H1 (cell line): ENCODE results near the gene NSL1. TPM values are rescaled to one million over a fixed set of nuclear protein-coding genes. Genes with fewer than 3 reads are reported as not detected.
"Not testable (repeated sequence)": the region's sequence is repeated elsewhere in the genome, so short reads cannot be mapped to it uniquely, and the experiment has no call there.

Source experiments
- CTCF ChIA-PET: fragments of 300-600 bp; sonication (Branson Sonifier 250); formaldehyde crosslinking; loops from one replicate; lab custom pipeline; 2021; ENCODE audit not compliant: partially characterized antibody; lab: Charles Lee
- POLR2A ChIA-PET: fragments of 300-600 bp; sonication (Branson Sonifier 250); formaldehyde crosslinking; loops from one replicate; lab custom pipeline; 2021; ENCODE audit warnings: inconsistent platforms; ENCODE audit not compliant: partially characterized antibody; lab: Charles Lee
- DNase-seq, 2 experiments: peaks; one replicate each; pipeline versions ENCODE4 v3.0.0 to v3.0.0-alpha.2; 2010 to 2022; ENCODE audit warnings: low spot score in 2 of 2, low read depth in 1 of 2, mixed read lengths in 1 of 2
- FAIRE-seq: peaks from 2 replicates; lab custom pipeline; 2011; peaks lifted over from hg19 to GRCh38; lab: Jason Lieb, UNC
- H2AFZ ChIP-seq: 2 replicates; pipeline ENCODE4 v1.8.1; 2012; ENCODE audit warnings: low read length, inconsistent platforms
- H2AK5ac ChIP-seq: 2 replicates; pipeline ENCODE4 v1.6.1; 2013; ENCODE audit warnings: low read depth, low read length
- H2BK120ac ChIP-seq: replicated peaks from 2 replicates; pipeline ENCODE3; 2013; ENCODE audit warnings: low read depth, low read length, inconsistent platforms
- H2BK12ac ChIP-seq: 2 replicates; pipeline ENCODE4 v1.6.1; 2013; ENCODE audit warnings: low read depth, low read length
- H2BK15ac ChIP-seq: 2 replicates; pipeline ENCODE4 v1.6.1; 2013; ENCODE audit warnings: low read length
- H2BK20ac ChIP-seq: 2 replicates; pipeline ENCODE4 v1.6.1; 2013; ENCODE audit warnings: low read length
- H2BK5ac ChIP-seq: 2 replicates; pipeline ENCODE4 v1.6.1; 2013; ENCODE audit warnings: low read depth, low read length
- H3K14ac ChIP-seq: 2 replicates; pipeline ENCODE4 v1.6.1; 2013; ENCODE audit warnings: inconsistent platforms; ENCODE audit not compliant: insufficient read length
- H3K18ac ChIP-seq: 2 replicates; pipeline ENCODE4 v1.6.1; 2013; ENCODE audit warnings: low read length; ENCODE audit errors: extremely low read depth
- H3K23ac ChIP-seq: 2 replicates; pipeline ENCODE4 v1.6.1; 2013; ENCODE audit warnings: inconsistent platforms; ENCODE audit not compliant: insufficient read length
- H3K23me2 ChIP-seq: 2 replicates; pipeline ENCODE4 v1.6.1; 2013; ENCODE audit warnings: low read depth, low read length
- H3K27ac ChIP-seq: 2 replicates; pipeline ENCODE4 v1.6.1; 2011; ENCODE audit warnings: low read depth, low read length, inconsistent platforms
- H3K27me3 ChIP-seq, 4 experiments: replicated peaks in 1 of 4; 1 replicate in 1 of 4; 2 replicates in 3 of 4; pipeline versions ENCODE4 v1.6.1 to v1.8.1; 2011 to 2013; ENCODE audit warnings: low read length in 3 of 4, mild to moderate bottlenecking in 3 of 4, inconsistent platforms in 2 of 4, mixed read lengths in 2 of 4, moderate library complexity in 1 of 4; ENCODE audit not compliant: control insufficient read depth in 3 of 4, insufficient read depth in 3 of 4; ENCODE audit errors: extremely low read depth in 1 of 4
- H3K36me3 ChIP-seq, 4 experiments: 2 replicates each; pipeline versions ENCODE4 v1.6.1 to v1.8.1; 2011 to 2013; ENCODE audit warnings: mild to moderate bottlenecking in 4 of 4, low read length in 3 of 4, moderate library complexity in 2 of 4, control low read depth in 1 of 4, inconsistent platforms in 1 of 4; ENCODE audit not compliant: insufficient read depth in 4 of 4, control insufficient read depth in 2 of 4
- H3K4ac ChIP-seq: replicated peaks from 2 replicates; pipeline ENCODE3; 2013; ENCODE audit warnings: low read length, low read depth, mixed read lengths, inconsistent platforms; ENCODE audit not compliant: insufficient read length
- H3K4me1 ChIP-seq, 4 experiments: replicated peaks in 1 of 4; 1 replicate in 1 of 4; 2 replicates in 3 of 4; pipeline versions ENCODE4 v1.6.1 to v1.8.1; 2011 to 2013; ENCODE audit warnings: low read length in 3 of 4, inconsistent platforms in 2 of 4, mixed read lengths in 1 of 4; ENCODE audit not compliant: insufficient read depth in 4 of 4, control insufficient read depth in 3 of 4
- H3K4me2 ChIP-seq, 2 experiments: 2 replicates each; pipeline versions ENCODE4 v1.6.1 to v1.8.1; 2011 to 2013; ENCODE audit warnings: low read depth in 2 of 2, low read length in 2 of 2, control low read depth in 1 of 2, inconsistent platforms in 1 of 2, mild to moderate bottlenecking in 1 of 2; ENCODE audit not compliant: insufficient read depth in 1 of 2
- H3K4me3 ChIP-seq, 4 experiments: fragments of 200-600, 300-600 bp in 1 of 4; sonication (generic), shearing (Covaris generic), sonication (Bioruptor Twin) in 1 of 4; 2 replicates each; pipeline versions ENCODE4 v1.5.1 to v1.8.1; 2011 to 2016; ENCODE audit warnings: low read length in 4 of 4, low read depth in 3 of 4, control low read depth in 2 of 4, inconsistent platforms in 2 of 4, mild to moderate bottlenecking in 2 of 4, mixed read lengths in 1 of 4, moderate library complexity in 1 of 4; ENCODE audit not compliant: insufficient read depth in 2 of 4; ENCODE audit errors: extremely low read depth in 1 of 4
- H3K56ac ChIP-seq: replicated peaks from 2 replicates; pipeline ENCODE3; 2013; ENCODE audit warnings: low read depth, mild to moderate bottlenecking, mixed read lengths, low read length, inconsistent platforms; ENCODE audit not compliant: insufficient read length
- H3K79me1 ChIP-seq: 2 replicates; pipeline ENCODE4 v1.6.1; 2013; ENCODE audit warnings: low read depth, low read length, control low read depth
- H3K79me2 ChIP-seq, 2 experiments: 2 replicates each; pipeline versions ENCODE4 v1.6.1 to v1.8.1; 2012 to 2013; ENCODE audit warnings: low read length in 2 of 2, mild to moderate bottlenecking in 2 of 2, inconsistent platforms in 1 of 2; ENCODE audit not compliant: insufficient read depth in 2 of 2, control insufficient read depth in 1 of 2
- H3K9ac ChIP-seq, 4 experiments: replicated peaks in 1 of 4; 1 replicate in 1 of 4; 2 replicates in 3 of 4; pipeline versions ENCODE4 v1.6.1 to v1.8.1; 2011 to 2013; ENCODE audit warnings: low read depth in 3 of 4, low read length in 3 of 4, control low read depth in 2 of 4, mild to moderate bottlenecking in 2 of 4, moderate library complexity in 2 of 4, inconsistent platforms in 1 of 4; ENCODE audit errors: extremely low read depth in 1 of 4
- H3K9me3 ChIP-seq, 2 experiments: 2 replicates each; pipeline versions ENCODE4 v1.6.1 to v1.8.1; 2012 to 2013; ENCODE audit warnings: mild to moderate bottlenecking in 2 of 2, moderate library complexity in 2 of 2, control low read depth in 1 of 2, inconsistent platforms in 1 of 2, low read depth in 1 of 2, low read length in 1 of 2, mixed read lengths in 1 of 2; ENCODE audit not compliant: insufficient read depth in 2 of 2
- H4K20me1 ChIP-seq, 2 experiments: replicated peaks in 1 of 2; 2 replicates each; pipeline versions ENCODE3 to v1.8.1; 2011 to 2013; ENCODE audit warnings: inconsistent platforms in 2 of 2, low read length in 2 of 2, mild to moderate bottlenecking in 1 of 2; ENCODE audit not compliant: insufficient read depth in 2 of 2, control insufficient read depth in 1 of 2
- H4K5ac ChIP-seq: 2 replicates; pipeline ENCODE4 v1.6.1; 2013; ENCODE audit warnings: low read length, low read depth, mixed read lengths, inconsistent platforms; ENCODE audit not compliant: insufficient read length
- H4K8ac ChIP-seq: 2 replicates; pipeline ENCODE4 v1.8.0; 2013; ENCODE audit warnings: mild to moderate bottlenecking, moderate library complexity, low read length, inconsistent platforms; ENCODE audit not compliant: insufficient read depth; ENCODE audit errors: extremely low read depth
- H4K91ac ChIP-seq: replicated peaks from 2 replicates; pipeline ENCODE3; 2013; ENCODE audit warnings: low read length, mixed read lengths, inconsistent platforms; ENCODE audit not compliant: insufficient read length
- WGBS, 2 experiments: shearing (Covaris generic) in 1 of 2; methylation state at CpG; one replicate each; pipeline versions ENCODE4 v1.1.6 to v1.1.7; 2013 to 2015; ENCODE audit warnings: low lambda C conversion rate in 2 of 2, mixed read lengths in 2 of 2, inconsistent platforms in 1 of 2, low coverage in 1 of 2, missing lambda C conversion rate in 1 of 2; ENCODE audit not compliant: insufficient replicate concordance in 2 of 2, insufficient coverage in 1 of 2, insufficient read length in 1 of 2; ENCODE audit errors: extremely low coverage in 1 of 2, missing lambda C conversion rate in 1 of 2; 5-methylcytosine and 5-hydroxymethylcytosine counted together
- polyA plus RNA-seq, 7 experiments: library from polyadenylated mRNA; depleted of rRNA in 3 of 7; stranded (reverse) in 5 of 7; unstranded in 2 of 7; fragments of >200 nt in 5 of 7; fragments of 200-250 nt in 2 of 7; gene quantifications; 1 replicate in 5 of 7; 2 replicates in 1 of 7; 4 replicates in 1 of 7; pipeline versions ENCODE4 v1.2.1 to v1.2.3, GENCODE V29; 2011 to 2013; ENCODE audit warnings: missing spikeins in 2 of 7, mixed read lengths in 2 of 7
- total RNA-seq: library from RNA; stranded (reverse); fragmentation: NEBNext Ultra II Directional; extraction: Animal tissue kit (Norgen Biotek cat#: 25700); gene quantifications from 2 replicates; pipeline ENCODE4 v1.2.1, GENCODE V29; 2021

Gene NSL1
- total and polyA plus RNA-seq, 2 of the 8 experiments (the other 6 are each of a cell fraction or from before 2014, with no cell fraction given) = 25.4 to 51.7 TPM

- H3K27me3 ChIP-seq, H3K56ac ChIP-seq, POLR2A ChIA-PET, H2BK15ac ChIP-seq, H3K4me1 ChIP-seq, H3K4me2 ChIP-seq, H3K23me2 ChIP-seq, H2AK5ac ChIP-seq, H4K5ac ChIP-seq, H3K9me3 ChIP-seq, CTCF ChIA-PET, H2BK20ac ChIP-seq, H3K4ac ChIP-seq, H3K27ac ChIP-seq, H2BK120ac ChIP-seq, H4K91ac ChIP-seq, H3K18ac ChIP-seq, H3K14ac ChIP-seq, FAIRE-seq, DNase-seq, H3K9ac ChIP-seq, H2AFZ ChIP-seq, H2BK5ac ChIP-seq, H4K8ac ChIP-seq, H4K20me1 ChIP-seq, H3K23ac ChIP-seq, H3K79me1 ChIP-seq, H3K4me3 ChIP-seq, H3K79me2 ChIP-seq, H2BK12ac ChIP-seq: not testable (repeated sequence)
- WGBS, 2 experiments = no CpG with 5 or more reads among the region's 32 CpGs
- H3K36me3 ChIP-seq = peaks cover 2 to 41% (median 26%) of the 10 kb centered on the region in 4 experiments
Observed at GRCh38 chr1:212779086-212779485, 12.5 kb downstream of the NSL1 start.
